OCI-LY7 (cell line): ENCODE measurements around the gene TPMT. TPM values are rescaled to one million over a fixed set of nuclear protein-coding genes. Genes with fewer than 3 reads are reported as not detected.

Experiments
- BruUV-seq: library from RNA; stranded (reverse); fragments of 400-500 nt; replicated peaks from 2 replicates; lab custom pipeline; 2021; lab: Mats Ljungman, UMichigan
- CTCF ChIA-PET: fragments of 300-600 bp; sonication (Branson Sonifier 250); formaldehyde crosslinking; loops from one replicate; lab custom pipeline; 2022; ENCODE audit warnings: antibody characterized with exemption; ENCODE audit not compliant: unreplicated experiment; lab: Charles Lee
- POLR2A ChIA-PET: fragments of 300-600 bp; sonication (Branson Sonifier 250); formaldehyde crosslinking; loops from one replicate; lab custom pipeline; 2022; ENCODE audit warnings: antibody characterized with exemption; lab: Charles Lee
- DNase-seq: peaks from one replicate; pipeline ENCODE4 v3.0.0-alpha.2; 2015; ENCODE audit warnings: low spot score
- H2AFZ ChIP-seq: fragments of 200-600 bp; sonication (generic), shearing (Covaris generic); 2 replicates; pipeline ENCODE4 v1.6.1; 2014; ENCODE audit warnings: mild to moderate bottlenecking, antibody characterized with exemption, low read length, moderate library complexity
- H3K27ac ChIP-seq: fragments of 200-600 bp; sonication (generic); 2 replicates; pipeline ENCODE4 v1.5.1; 2014; ENCODE audit warnings: mixed run types, low read depth, mild to moderate bottlenecking, moderate library complexity, low read length, inconsistent platforms; ENCODE audit not compliant: poor library complexity, severe bottlenecking
- H3K36me3 ChIP-seq: fragments of 200-600 bp; sonication (generic); 2 replicates; pipeline ENCODE4 v1.6.1; 2014; ENCODE audit warnings: mild to moderate bottlenecking, antibody characterized with exemption, low read length, moderate library complexity, mixed read lengths; ENCODE audit not compliant: insufficient read depth
- H3K4me1 ChIP-seq: fragments of 200-600 bp; sonication (generic); 2 replicates; pipeline ENCODE4 v1.5.1; 2014; ENCODE audit warnings: mild to moderate bottlenecking, low read length; ENCODE audit not compliant: insufficient read depth, poor library complexity, severe bottlenecking
- H3K4me2 ChIP-seq: fragments of 200-600 bp; sonication (generic); 2 replicates; pipeline ENCODE4 v1.6.1; 2014; ENCODE audit warnings: mild to moderate bottlenecking, low read length
- H3K4me3 ChIP-seq: fragments of 200-600 bp; sonication (generic); 2 replicates; pipeline ENCODE4 v1.5.1; 2014; ENCODE audit warnings: mild to moderate bottlenecking, low read depth, low read length; ENCODE audit not compliant: poor library complexity, severe bottlenecking
- H3K79me2 ChIP-seq: fragments of 200-600 bp; sonication (generic); 2 replicates; pipeline ENCODE4 v1.6.1; 2016; ENCODE audit warnings: low read depth, mild to moderate bottlenecking, low read length, moderate library complexity, mixed read lengths; ENCODE audit not compliant: insufficient read depth
- H3K9me2 ChIP-seq: fragments of 200-600 bp; sonication (generic); 2 replicates; pipeline ENCODE4 v1.6.1; 2016; ENCODE audit warnings: mild to moderate bottlenecking, low read length, mixed read lengths; ENCODE audit not compliant: insufficient read depth
- H3K9me3 ChIP-seq: fragments of 200-600 bp; sonication (generic); 2 replicates; pipeline ENCODE4 v1.6.1; 2014; ENCODE audit warnings: mild to moderate bottlenecking, mixed run types, low read length, mixed read lengths
- H4K20me1 ChIP-seq: fragments of 200-600 bp; sonication (generic); 2 replicates; pipeline ENCODE4 v1.6.1; 2014; ENCODE audit warnings: mild to moderate bottlenecking, antibody characterized with exemption, low read length, moderate library complexity, mixed read lengths; ENCODE audit not compliant: insufficient read depth
- CTCF ChIP-seq: fragments of 200-600 bp; sonication (generic); conservative IDR thresholded peaks from 2 replicates; pipeline ENCODE4 v1.5.1; 2014; ENCODE audit warnings: mild to moderate bottlenecking, antibody characterized with exemption, low read length, moderate library complexity, mixed read lengths
- EZH2phosphoT487 ChIP-seq: fragments of 200-600 bp; sonication (generic); IDR thresholded peaks from 2 replicates; pipeline ENCODE4 v1.6.1; 2018; ENCODE audit warnings: low read depth, borderline replicate concordance, mild to moderate bottlenecking, mixed run types, antibody characterized with exemption, low read length, moderate library complexity, mixed read lengths
- intact Hi-C: fragments of 100-400 bp; cut with micrococcal nuclease; formaldehyde crosslinking; loops from one replicate; pipeline ENCODE4 v1.10.0; 2022; ENCODE audit not compliant: unreplicated experiment
- total RNA-seq, 2 experiments: library from RNA; depleted of rRNA in 1 of 2; stranded (reverse); fragments of >200 nt in 1 of 2; shearing (Covaris generic) in 1 of 2; gene quantifications; 2 replicates each; pipeline ENCODE4 v1.2.3, GENCODE V29; 2014 to 2022

The TPMT gene
- total RNA-seq, 2 experiments from 2014 or later, result 6.0 to 8.4 TPM

- H3K79me2 ChIP-seq, result no peaks in the 10 kb centered on the region
- ChIA-PET POLR2A (interaction anchor here (0.7 kb wide), 1 partner anchor 340 kb away, joined by 3 read pairs; no protein-coding TSS in a partner anchor), CTCF (no interaction called here)
- no peak overlapping the region for H3K4me3 ChIP-seq
- TF ChIP-seq EZH2phosphoT487 (no peak), CTCF (no peak)
- H2AFZ ChIP-seq, result no peak overlapping the region
- no peaks in the 10 kb centered on the region for H4K20me1 ChIP-seq
- no peak for DNase-seq
- H3K9me3 ChIP-seq, result no peaks in the 10 kb centered on the region
- no peaks in the 10 kb centered on the region for H3K4me1 ChIP-seq
- intact Hi-C loops, result no loop called here
- no TSS peak for BruUV-seq
- H3K9me2 ChIP-seq, result no peaks in the 10 kb centered on the region
- no peak overlapping the region for H3K4me2 ChIP-seq
- H3K36me3 ChIP-seq, result peaks cover 21% of the 10 kb centered on the region
- H3K27ac ChIP-seq, result no peak overlapping the region
These were observed 7.7 kb downstream of the TPMT start for GRCh38 chr6:18147160-18147559.

- H4K20me1 ChIP-seq, result no peaks in the 10 kb centered on the region
- no peak overlapping the region for H3K4me3 ChIP-seq
- no peak for DNase-seq
- ChIA-PET CTCF (no interaction called here), POLR2A (interaction anchor here (1.3 kb wide), 1 partner anchor 8 kb away, joined by 5 read pairs; no protein-coding TSS in a partner anchor)
- no peaks in the 10 kb centered on the region for H3K9me2 ChIP-seq
- no peak overlapping the region for H3K4me2 ChIP-seq
- no peak overlapping the region for H2AFZ ChIP-seq
- no TSS peak for BruUV-seq
- intact Hi-C loops, result no loop called here
- no peaks in the 10 kb centered on the region for H3K79me2 ChIP-seq
- no peaks in the 10 kb centered on the region for H3K9me3 ChIP-seq
- no peaks in the 10 kb centered on the region for H3K4me1 ChIP-seq
- TF ChIP-seq EZH2phosphoT487 (no peak), CTCF (no peak)
- H3K27ac ChIP-seq, result no peak overlapping the region
- peaks cover 42% of the 10 kb centered on the region for H3K36me3 ChIP-seq
These were observed 12.4 kb downstream of the TPMT start for GRCh38 chr6:18142591-18142861.

- POLR2A ChIA-PET, result interaction anchor here (0.6 to 1.3 kb wide), 2 partner anchors 9 to 14 kb away, joined by 3 to 5 read pairs; no protein-coding TSS in a partner anchor
These were observed 12.9 kb downstream of the TPMT start for GRCh38 chr6:18141805-18142590.

More at GRCh38 chr6:18141805-18142590, 12.9 kb downstream of the TPMT start:
- Histone ChIP-seq H3K9me2 (no peaks in the 10 kb centered on the region), H3K4me1 (no peaks in the 10 kb centered on the region), H3K4me3 (no peak overlapping the region), H3K79me2 (no peaks in the 10 kb centered on the region), H3K9me3 (no peaks in the 10 kb centered on the region), H2AFZ (no peak overlapping the region), H3K36me3 (peaks cover 42% of the 10 kb centered on the region), H4K20me1 (no peaks in the 10 kb centered on the region), H3K4me2 (no peak overlapping the region), H3K27ac (no peak overlapping the region)
- TF ChIP-seq EZH2phosphoT487 (no peak), CTCF (no peak)
- CTCF ChIA-PET, result no interaction called here
- BruUV-seq, result no TSS peak
- intact Hi-C loops, result no loop called here
- no peak for DNase-seq
